ENCODE measurements around the gene VAV3.
"Not testable (repeated sequence)": the region's sequence is repeated elsewhere in the genome, so short reads cannot be mapped to it uniquely, and the experiment has no call there.

The VAV3 gene

DNA sequence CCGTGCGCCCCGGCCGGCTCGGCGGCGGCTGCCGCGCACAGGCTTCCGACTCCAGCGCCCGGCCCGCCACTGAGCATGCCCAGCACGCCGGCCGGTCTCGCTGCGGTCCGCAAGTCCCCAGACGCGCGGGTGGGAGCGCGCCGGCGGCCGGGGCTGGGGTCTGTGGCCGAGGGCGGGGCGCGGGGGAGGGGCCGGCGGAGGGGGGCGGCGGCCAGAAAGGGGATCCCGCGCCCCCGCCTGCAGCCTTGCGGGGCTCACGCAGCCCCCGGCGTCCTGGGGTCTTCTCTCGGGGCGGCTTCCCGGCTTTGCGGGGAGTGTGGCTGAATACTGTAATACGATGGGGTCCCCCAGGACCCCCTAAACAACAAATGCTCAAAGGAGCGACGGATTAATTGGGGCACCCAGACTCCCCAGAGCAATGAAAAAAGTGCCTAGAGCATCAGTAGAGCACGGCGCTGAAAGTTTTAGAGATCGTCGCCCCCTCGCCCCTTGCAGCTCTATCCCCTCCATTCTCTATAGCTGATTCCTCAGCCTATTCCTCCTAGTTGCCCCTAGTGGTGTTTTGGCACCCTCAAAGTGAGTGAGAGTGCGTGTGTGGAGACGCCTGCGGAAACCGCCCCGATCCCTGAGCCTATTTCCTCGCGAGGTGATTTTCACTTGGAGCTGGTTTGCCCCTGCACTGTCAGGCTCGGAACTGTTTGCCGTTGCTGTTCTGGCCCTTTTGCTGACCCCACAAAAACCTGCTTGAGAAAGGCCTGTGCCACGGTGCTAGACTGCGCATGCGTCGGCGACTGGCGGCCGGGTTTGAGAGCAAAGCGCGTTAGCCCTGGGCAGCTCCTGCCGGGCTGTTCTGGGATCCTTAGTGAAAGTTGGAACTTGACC lies at the start of gene VAV3:
TSS of gene VAV3 (minus strand) at position 71 of the 882 bp plus-strand sequence. CDS start 311 bp downstream, outside the sequence.
- no peak for DNase-seq

GRCh38 chr1:108012553-108012952 lies 47.6 kb upstream of the VAV3 start:
- no peak for DNase-seq

GRCh38 chr1:108011295-108011694 lies 46.3 kb upstream of the VAV3 start:
- DNase-seq: no peak

DNA sequence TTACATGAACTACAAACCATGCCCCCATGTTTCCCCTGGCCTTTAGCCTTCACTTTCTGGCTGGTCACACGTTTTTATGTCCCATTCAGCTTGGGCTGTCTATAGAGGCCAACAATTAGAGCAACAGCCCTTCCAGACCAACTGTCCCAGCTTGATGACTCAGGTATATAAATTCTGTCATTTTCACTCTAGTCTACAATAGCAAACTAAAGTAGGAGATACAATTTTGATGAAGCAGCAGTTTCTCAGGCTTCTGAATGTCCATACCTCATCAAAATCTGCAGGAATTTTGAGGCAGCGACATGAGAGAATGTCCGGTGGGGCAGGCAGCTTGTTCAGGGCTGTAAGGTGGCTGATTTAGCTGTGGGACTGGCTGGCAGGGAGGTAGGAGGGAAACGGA lies 45.6 kb upstream of the VAV3 start:
- no peak for DNase-seq

DNA sequence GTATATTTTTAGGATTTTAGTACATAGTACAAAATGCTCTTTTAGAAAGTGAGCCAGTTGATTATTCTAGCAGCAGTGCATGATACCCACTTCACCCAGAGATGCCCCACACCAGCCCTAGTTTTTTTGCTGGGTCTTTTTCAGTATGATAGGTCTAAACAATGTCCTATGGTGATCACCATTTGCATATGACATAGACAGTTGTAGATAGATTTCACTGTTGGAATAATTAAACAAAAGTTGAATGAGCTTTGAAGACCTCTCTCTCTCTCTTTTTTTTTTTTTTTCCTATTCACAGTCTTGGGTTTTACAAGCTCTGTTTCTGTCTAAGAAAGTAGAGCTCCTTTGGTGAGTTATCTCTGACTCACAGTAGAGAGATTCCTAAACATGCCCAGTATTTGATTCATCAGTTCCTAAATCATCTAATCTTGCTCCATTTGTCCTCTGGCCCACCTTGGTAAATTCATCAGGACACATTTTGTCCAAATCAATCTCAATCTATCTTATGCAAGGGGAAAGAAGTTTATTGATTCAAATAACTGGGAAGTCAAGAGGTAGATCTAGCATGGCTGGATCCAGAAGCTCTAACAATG lies 44.7 kb upstream of the VAV3 start:
- DNase-seq: no peak

DNA sequence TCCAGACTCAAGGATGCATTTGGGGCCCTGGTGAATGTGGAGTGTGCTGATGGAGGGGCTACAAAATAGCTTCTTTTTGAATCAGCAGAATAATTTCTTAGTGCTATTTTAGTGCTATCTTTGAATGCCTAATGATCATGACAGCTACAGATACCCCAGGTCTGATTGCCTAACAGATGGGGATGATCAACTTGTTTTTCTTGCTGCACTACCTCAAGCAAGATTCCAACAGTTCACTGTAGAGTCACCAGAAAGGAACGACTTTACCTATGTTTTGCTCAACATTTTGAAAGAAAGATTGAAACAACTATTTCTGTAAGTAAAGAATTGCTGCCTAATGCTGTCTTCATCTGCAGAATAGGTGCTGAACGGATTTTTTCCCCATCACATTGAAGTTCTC lies 42.6 kb upstream of the VAV3 start:
- DNase-seq: no peak

- no peak for DNase-seq
Observed at GRCh38 chr1:108007070-108007469, 42.1 kb upstream of the VAV3 start.

DNA sequence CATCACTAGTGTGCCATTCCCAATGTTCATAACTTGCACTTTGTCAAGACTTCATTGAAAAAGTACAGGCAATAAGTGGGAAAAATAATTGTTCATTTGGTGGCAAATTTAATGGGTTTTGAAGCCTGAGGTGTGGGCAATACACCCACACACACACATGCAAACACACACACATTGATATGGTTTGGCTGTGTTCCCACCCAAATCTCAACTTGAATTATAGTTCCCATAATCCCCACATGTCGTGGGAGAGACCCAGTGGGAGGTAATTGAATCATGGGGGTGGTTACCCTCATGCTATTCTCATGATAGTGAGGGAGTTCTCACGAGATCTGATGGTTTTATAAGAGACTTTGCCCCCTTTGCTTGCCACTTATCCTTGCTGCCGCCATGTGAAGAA lies 39.9 kb upstream of the VAV3 start:
- DNase-seq: not testable (repeated sequence)

DNA sequence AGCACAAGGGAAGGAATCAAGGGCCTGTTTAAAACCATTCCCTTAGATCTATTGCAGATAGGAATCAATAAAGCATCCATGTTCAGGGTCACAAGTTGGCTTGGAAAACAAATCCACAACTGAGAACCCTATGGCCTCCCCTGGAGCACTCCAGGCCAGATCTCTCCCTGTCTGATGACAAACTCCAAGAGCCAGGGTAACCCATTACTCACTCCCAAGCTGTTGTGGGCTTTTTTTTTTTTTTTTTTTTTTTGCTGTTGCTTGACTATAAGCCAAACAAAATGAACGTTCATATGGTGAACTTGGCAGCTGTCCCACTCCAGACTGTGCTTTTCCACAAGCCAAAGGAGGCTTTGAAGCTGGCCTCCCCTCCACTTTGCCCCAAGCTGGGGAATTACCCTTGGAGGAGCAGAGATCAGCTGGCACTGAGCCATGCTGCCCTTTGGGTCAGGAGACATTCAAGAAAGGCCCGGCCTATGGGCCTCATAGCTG lies 35.7 kb upstream of the VAV3 start:
- DNase-seq: no peak

DNA sequence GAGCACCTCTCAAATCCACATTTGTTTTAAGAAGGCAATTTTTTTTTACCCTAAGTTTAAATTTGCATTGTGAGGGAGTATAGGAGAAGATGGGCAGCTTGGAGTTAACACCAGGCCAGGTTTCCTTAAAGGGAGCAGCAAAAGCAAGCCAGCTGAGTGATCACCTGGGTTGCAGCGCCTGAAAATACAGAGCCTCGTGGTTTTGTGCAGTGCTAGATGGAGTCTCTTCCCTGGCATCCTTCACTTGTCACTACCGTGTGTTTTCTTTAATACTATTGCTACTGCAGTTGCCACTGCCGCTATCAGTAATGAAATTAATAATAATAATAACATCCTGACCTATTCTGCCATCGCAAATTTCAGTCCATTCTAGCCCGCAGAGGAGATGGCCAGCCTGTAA lies 35.2 kb upstream of the VAV3 start:
- no peak for DNase-seq

GRCh38 chr1:107997866-107998265 lies 32.9 kb upstream of the VAV3 start:
- DNase-seq: no peak

- no peak for DNase-seq
Observed at GRCh38 chr1:107993920-107994319, 28.9 kb upstream of the VAV3 start.

DNA sequence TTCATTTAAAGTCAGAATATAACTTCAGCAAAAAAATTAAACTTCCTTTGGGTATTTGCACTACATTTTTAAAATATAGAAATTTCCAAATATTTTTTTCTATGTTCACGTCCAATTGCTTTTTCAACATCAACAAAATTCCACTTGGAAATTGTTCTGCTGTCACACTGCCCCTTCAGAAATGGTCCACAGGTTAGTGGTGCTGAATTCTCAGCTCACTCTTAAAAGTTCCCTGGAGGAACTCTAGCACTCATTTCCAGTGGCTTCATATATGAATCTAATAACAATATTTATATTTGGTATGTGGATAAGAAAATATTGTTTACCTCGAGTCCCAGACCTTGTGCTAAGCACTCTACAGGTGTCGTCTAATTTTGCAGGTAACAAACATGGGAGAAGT lies 27.4 kb upstream of the VAV3 start:
- no peak for DNase-seq

- DNase-seq: no peak
Observed at GRCh38 chr1:107991371-107992066, 26.5 kb upstream of the VAV3 start.

DNA sequence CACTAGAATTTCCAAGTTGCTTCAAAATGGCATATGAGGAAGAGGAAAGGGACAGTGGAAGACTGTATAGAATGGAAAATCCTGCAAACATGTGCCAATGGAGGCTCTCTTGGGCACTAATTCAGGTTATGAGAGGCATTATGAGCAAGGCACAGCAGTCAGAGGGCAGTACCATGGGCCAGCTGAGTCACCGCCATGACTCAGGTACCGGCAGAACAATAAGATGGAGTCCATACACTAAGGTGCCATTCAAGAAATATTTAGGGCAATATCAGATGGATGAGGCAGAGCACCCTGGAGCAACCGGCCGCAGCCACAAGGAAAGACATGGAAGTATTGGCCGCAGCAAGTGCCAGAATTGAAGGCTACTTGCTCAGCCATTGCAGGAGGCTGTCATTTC lies 25.6 kb upstream of the VAV3 start:
- no peak for DNase-seq

DNA sequence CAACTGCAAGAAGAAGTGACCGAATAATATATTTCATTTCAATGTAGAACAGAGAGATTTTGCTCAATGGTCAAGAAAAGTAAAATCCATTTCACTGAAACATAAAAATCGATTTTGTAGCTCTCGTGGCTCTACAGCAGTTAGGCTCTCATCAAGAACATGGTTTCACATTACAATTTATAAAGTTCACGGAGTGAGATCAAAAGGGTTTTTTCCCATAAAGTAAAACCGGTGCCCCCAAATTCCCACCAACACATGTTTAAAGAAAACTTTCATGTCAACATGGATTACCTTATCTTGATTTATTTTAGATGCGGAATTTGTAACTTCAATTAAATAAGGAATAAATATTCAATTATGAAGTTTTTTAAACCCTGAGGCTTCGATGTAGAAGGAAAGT lies 16.3 kb upstream of the VAV3 start:
- no peak for DNase-seq

- DNase-seq: no peak
Observed at GRCh38 chr1:107979926-107980325, 14.9 kb upstream of the VAV3 start.

GRCh38 chr1:107979088-107979487 lies 14.1 kb upstream of the VAV3 start:
- no peak for DNase-seq

DNA sequence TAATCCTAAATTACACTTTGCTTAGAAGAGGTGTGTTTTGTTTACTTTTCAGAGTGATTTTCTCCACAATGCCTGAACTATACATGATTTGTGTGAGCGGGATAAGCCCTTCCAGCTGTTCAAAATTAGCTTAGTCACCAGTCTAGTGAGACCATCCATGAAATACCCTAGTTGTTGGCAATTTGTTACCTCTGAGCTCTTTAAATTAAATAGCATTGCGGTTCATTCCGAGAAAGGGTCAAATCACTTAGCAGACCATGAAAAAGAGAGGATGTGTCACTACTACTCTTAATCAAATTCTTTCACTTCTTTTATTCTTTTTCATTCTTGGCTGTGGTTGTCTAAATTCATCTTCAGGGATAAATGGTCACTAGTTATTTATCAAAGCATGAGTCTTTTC lies 11.9 kb upstream of the VAV3 start:
- no peak for DNase-seq

DNA sequence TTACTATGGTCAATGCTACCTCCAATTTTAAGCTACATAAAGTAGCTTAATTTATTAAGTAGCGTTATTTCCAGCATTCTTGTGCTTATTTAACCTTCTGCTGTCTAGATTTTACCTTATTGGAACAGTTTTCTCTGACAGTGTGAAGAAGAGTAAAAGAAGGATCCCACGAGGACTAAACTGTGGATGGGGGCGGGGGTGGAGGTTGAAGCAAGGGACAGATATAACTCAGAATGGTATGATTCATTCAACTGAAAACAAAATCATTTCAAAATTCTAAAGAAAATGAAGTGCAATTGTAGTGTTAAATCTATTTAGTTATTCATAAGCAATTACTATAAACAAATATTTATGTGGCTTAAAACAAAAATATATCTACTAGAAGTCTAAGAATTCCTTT lies 11.5 kb upstream of the VAV3 start:
- no peak for DNase-seq

- DNase-seq: no peak
Observed at GRCh38 chr1:107975851-107976250, 10.9 kb upstream of the VAV3 start.

- DNase-seq: no peak
Observed at GRCh38 chr1:107974090-107974489, 9.1 kb upstream of the VAV3 start.

DNA sequence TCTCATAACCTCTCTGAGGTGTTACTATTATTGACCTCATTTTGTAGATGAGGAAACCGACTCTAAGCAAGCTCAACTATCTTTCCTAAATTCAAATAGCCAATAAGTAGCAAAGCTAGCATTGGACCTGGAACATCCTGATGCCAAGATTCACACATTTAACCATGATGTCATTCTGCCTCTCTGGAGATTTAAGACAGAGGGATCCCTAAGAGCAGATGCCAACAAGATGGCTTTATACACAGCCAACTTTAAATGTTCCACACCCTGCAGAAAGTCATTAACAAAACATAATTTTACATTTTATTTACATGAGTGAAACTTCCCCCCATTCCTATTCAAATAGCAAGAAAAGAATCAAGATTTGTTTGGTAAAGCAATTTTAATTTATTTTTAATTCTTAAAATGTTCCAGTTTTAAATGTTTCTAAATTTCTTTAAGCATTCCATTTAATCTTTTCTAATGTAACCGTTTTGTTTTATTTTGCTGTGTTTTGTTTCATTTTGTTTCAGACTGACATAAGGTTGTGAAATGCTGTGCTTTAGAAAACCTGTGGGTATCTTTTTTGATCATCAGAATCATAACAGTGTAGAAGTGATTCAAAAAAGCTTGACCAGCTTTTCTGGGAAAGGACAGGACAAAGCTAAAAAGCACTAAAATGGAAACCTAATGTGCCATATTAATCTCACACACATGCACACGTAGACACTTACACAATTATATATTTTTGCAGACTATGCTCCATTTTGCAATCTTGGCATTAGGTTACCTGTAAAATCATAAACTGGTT lies 7.6 kb upstream of the VAV3 start:
- DNase-seq: no peak

Measured in NCI-H1436 treated with DMSO at 0.1 percent for 48 hours (cell line).